22Rv1 (cell line): ENCODE measurements around the gene HPSE2.

ENCODE experiments used
- ZFX ChIP-seq: fragments of 450-650 bp; IDR thresholded peaks from 2 replicates; pipeline ENCODE4 v1.6.1; 2017; ENCODE audit warnings: antibody characterized with exemption, borderline replicate concordance
- TF ChIP-seq, protein P1 (sequence below): fragments of 450-650 bp; IDR thresholded peaks from 2 replicates; pipeline ENCODE4 v1.5.1; 2017; ENCODE audit warnings: mild to moderate bottlenecking

DNA sequence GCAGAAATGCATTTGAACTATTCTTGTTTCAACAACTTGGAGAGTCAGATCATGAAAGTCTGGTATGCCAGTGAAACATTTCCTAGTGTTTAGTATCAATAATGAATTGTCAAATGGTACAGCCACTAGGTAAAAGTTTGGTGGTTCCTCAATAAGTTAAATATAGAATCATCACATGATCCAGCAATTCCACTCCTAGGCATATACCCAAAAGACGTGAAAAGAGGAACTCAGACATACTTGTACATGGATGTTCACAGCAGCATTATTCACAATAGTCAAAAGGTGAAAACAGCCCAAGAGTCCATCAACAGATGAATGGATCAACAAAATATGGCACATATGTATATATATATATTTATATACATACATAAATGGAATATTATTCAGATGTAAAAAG is 721.9 kb downstream of the HPSE2 start:
- TF ChIP-seq, protein P1, sequence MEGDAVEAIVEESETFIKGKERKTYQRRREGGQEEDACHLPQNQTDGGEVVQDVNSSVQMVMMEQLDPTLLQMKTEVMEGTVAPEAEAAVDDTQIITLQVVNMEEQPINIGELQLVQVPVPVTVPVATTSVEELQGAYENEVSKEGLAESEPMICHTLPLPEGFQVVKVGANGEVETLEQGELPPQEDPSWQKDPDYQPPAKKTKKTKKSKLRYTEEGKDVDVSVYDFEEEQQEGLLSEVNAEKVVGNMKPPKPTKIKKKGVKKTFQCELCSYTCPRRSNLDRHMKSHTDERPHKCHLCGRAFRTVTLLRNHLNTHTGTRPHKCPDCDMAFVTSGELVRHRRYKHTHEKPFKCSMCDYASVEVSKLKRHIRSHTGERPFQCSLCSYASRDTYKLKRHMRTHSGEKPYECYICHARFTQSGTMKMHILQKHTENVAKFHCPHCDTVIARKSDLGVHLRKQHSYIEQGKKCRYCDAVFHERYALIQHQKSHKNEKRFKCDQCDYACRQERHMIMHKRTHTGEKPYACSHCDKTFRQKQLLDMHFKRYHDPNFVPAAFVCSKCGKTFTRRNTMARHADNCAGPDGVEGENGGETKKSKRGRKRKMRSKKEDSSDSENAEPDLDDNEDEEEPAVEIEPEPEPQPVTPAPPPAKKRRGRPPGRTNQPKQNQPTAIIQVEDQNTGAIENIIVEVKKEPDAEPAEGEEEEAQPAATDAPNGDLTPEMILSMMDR = no peak
- TF ChIP-seq ZFX = no peak
